ENCODE data around the gene ARRB1. TPM values are rescaled to one million over a fixed set of nuclear protein-coding genes. Genes with fewer than 3 reads are reported as not detected.

ARRB1 gene
- total and polyA plus RNA-seq, 10 of the 15 experiments (the other 5 are each of a cell fraction or from before 2014, with no cell fraction given): 0.39 to 12.9 (median 1.7) TPM

DNA sequence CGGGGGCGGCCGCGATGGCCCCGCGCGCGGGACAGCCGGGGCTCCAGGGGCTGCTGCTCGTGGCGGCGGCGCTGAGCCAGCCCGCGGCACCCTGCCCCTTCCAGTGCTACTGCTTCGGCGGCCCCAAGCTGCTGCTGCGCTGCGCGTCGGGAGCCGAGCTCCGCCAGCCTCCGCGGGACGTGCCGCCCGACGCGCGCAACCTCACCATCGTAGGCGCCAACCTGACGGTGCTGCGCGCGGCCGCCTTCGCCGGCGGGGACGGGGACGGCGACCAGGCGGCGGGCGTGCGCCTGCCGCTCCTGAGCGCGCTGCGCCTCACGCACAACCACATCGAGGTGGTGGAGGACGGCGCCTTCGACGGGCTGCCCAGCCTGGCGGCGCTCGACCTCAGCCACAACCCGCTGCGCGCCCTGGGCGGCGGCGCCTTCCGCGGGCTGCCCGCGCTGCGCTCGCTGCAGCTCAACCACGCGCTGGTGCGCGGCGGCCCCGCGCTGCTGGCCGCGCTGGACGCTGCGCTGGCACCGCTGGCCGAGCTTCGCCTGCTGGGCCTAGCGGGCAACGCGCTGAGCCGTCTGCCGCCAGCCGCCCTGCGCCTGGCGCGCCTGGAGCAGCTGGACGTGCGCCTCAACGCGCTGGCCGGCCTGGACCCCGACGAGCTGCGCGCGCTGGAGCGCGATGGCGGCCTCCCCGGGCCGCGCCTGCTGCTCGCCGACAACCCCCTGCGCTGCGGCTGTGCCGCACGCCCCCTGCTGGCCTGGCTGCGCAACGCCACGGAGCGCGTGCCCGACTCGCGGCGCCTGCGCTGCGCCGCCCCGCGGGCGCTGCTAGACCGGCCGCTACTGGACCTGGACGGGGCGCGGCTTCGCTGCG, 110.2 kb downstream of the ARRB1 start (continued):
- no peak for TF ChIP-seq E2F8 (IDR thresholded peaks at IDR 0.05; ENCODE audit: low read depth, partially characterized antibody)
- no peak for TF ChIP-seq FOXK2 (IDR thresholded peaks at IDR 0.05)
- TF ChIP-seq NKRF (conservative IDR thresholded peaks at IDR 0.05): no peak
- TF ChIP-seq MLLT1 (IDR thresholded peaks at IDR 0.05): no peak
- TF ChIP-seq, protein P1, sequence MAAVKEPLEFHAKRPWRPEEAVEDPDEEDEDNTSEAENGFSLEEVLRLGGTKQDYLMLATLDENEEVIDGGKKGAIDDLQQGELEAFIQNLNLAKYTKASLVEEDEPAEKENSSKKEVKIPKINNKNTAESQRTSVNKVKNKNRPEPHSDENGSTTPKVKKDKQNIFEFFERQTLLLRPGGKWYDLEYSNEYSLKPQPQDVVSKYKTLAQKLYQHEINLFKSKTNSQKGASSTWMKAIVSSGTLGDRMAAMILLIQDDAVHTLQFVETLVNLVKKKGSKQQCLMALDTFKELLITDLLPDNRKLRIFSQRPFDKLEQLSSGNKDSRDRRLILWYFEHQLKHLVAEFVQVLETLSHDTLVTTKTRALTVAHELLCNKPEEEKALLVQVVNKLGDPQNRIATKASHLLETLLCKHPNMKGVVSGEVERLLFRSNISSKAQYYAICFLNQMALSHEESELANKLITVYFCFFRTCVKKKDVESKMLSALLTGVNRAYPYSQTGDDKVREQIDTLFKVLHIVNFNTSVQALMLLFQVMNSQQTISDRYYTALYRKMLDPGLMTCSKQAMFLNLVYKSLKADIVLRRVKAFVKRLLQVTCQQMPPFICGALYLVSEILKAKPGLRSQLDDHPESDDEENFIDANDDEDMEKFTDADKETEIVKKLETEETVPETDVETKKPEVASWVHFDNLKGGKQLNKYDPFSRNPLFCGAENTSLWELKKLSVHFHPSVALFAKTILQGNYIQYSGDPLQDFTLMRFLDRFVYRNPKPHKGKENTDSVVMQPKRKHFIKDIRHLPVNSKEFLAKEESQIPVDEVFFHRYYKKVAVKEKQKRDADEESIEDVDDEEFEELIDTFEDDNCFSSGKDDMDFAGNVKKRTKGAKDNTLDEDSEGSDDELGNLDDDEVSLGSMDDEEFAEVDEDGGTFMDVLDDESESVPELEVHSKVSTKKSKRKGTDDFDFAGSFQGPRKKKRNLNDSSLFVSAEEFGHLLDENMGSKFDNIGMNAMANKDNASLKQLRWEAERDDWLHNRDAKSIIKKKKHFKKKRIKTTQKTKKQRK (IDR thresholded peaks at IDR 0.05; ENCODE audit: low read depth, low read length): no peak
- TF ChIP-seq SMAD1 (IDR thresholded peaks at IDR 0.05; ENCODE audit: low read depth, partially characterized antibody): no peak
- no peak for TF ChIP-seq IRF4 (IDR thresholded peaks at IDR 0.05; ENCODE audit: low read depth, low read length)
- peak; percentile 29; the same call in 1 of the 2 replicates for TF ChIP-seq MAX (IDR thresholded peaks at IDR 0.05; ENCODE audit: low read depth, low read length)
- no peak for TF ChIP-seq BRCA1 (IDR thresholded peaks at IDR 0.05; ENCODE audit: low read depth, low read length)
- TF ChIP-seq ZNF384 (IDR thresholded peaks at IDR 0.05; ENCODE audit: borderline replicate concordance, low read depth, low read length): no peak
- no peak for TF ChIP-seq CBFB (IDR thresholded peaks at IDR 0.05; ENCODE audit: low read depth)
- TF ChIP-seq SMC3 (IDR thresholded peaks at IDR 0.05; ENCODE audit: borderline replicate concordance, low read length): peak; percentile 52
- TF ChIP-seq CBX5 (IDR thresholded peaks at IDR 0.05; ENCODE audit: low read depth): no peak
- no peak; the same call in 1 of the 2 replicates for TF ChIP-seq STAT1 (conservative IDR thresholded peaks at IDR 0.05)

Data from GM12878 (cell line).